CD4-positive, alpha-beta T cell treated with Interleukin-12 subunit alpha and Interleukin-12 subunit beta, for 1 hour (primary cell): ENCODE data around the gene TMEM259.

Experiments
- DNase-seq: peaks from one replicate; pipeline ENCODE4 v3.0.0-alpha.2; 2020

Gene TMEM259

GRCh38 chr19:1000591-1001537, 20.1 kb downstream of the TMEM259 start:
- no peak for DNase-seq

DNA sequence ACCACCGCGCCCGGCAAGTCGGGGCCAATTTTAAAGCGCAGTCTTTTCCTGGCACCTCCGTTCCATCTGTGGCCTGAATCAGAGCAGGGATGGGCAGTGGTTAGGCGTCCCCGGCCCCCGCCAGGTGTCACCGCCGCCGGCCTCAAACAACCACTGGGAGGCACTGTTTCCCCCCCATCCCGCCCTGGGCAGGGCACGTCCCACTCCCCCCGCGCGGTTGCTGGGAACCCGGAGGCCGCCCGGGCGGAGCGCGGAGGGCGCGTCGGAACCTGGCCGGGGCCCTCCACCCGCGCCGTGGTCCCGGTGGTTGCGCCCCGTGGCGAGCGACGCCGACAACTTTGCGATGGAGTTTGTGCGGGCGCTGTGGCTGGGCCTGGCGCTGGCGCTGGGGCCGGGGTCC, 20.8 kb downstream of the TMEM259 start, which contains the start of gene GRIN3B:
GRIN3B (plus strand) TSS at position 325 of the 400 bp plus-strand sequence; CDS start at position 344, 19 bp downstream.
- peak; percentile 71 for DNase-seq

- DNase-seq, result no peak
Observed at GRCh38 chr19:999379-999719, 21.6 kb downstream of the TMEM259 start.

DNA sequence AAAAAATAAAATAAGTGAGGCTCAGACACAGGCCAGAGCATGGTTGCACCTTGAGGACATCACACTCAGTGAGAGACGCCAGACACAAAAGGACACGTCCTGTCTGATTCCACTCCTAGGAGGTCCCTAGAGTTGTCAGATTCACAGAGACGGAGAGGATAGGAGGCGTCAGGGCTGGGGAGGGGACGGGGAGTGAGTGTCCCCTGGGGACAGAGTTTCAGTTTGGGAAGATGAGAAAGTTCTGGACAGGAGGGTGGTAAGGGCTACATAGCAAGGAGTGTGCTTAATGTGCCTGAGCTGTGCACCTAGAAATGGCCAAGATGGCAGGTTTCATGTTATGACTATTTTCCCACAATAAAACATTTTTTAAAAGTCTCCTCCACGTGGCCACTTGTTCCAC, 22.9 kb downstream of the TMEM259 start:
- DNase-seq, result no peak

DNA sequence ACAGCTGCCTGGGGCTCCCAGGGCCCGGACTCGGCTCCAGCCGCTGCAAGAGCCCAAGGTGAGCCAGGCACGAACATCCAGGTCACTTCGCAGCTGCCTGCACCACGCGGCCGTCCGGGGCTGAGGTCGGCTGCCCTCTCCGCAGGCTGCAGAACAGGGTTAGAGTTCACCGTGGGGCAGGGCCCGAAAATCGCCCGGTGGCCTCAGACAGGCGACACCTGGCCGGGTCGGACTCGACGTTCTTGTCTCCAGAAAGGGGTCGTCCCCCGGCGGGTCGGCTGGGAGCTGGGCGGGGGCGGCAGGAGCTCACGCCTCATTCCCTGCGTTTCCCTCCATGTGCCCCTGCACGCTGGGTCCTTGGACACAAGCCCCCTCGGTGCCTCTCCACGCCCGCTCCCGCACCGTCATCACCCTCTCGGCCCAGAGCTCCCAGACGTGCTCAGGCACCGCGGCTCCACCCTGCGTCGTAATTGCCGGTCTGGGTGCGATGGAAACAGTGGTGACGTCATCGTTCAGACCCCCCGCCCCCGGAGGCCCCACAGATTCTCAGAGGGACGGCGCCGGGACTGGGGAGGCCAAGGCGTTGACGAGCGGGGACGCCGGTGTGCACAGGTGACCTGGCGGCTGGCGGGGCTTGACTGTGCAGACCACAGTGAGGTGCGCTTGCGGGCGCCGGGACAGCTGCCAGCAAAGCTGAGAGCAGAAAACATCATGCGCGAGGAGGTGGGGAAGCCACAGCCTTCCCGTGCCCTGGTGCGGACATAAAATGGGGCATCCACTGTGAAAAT, 24.7 kb downstream of the TMEM259 start:
- peak; percentile 85 for DNase-seq

- no peak for DNase-seq
Observed at GRCh38 chr19:995051-995827, 25.7 kb downstream of the TMEM259 start.

GRCh38 chr19:994516-994915, 26.4 kb downstream of the TMEM259 start:
- DNase-seq, result no peak

- DNase-seq, result no peak
Observed at GRCh38 chr19:993831-994393, 27.0 kb downstream of the TMEM259 start.

GRCh38 chr19:993361-993830, 27.5 kb downstream of the TMEM259 start:
- DNase-seq, result no peak

DNA sequence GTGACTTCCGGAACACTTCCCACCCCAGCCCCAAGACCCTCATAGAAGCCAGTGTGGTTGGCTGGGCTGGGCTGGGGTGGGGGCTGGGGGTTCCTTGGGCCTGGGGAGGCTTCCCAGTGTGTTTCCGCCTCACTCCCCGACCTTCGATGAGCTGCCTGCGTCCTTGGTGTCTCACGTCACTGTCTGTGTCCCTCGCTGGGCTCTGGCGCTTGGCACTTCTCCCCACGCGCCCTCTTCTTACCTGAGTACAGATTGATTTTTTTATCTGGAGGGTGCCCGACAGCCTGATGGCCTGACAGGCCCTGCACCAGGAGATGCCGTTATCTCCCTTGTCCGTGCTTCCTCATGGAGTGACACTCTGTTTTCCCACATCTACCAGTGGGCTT, 28.3 kb downstream of the TMEM259 start:
- DNase-seq, result no peak

DNA sequence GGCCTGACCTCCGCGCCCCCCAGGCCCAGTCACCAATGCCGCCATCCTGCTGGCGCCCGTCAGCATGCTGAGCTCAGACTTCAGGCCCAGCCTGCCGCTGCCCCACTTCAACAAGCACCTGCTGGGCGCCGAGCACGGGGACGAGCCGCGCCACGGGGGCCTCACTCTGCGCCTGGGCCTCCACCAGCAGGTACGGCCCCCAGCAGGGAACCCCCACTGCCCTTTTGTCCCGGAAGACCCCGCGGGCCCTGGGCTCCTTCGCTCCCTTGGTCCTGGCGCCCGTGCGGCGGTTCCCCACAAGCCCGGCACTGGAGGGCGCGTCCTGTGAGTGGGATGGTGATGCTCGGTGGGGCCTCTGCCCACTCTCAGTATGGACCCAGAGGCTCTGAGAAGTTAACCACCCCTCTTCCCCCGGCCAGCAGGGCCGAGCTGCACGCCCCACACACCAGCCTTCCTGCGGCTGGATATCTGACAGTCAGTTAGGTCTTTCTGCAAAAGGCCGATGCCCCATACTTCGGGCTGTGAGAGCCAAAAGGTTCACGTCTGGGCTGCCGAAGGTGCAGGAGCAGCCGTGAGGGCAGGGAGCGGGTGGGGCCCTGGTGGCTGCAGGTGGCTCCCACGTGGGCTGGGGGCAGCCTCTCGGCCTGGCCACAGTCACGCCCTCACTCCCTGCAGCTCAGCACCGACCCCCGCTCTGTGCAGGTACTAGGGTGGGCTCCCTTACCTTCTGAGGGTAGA, 28.8 kb downstream of the TMEM259 start:
- no peak for DNase-seq

DNA sequence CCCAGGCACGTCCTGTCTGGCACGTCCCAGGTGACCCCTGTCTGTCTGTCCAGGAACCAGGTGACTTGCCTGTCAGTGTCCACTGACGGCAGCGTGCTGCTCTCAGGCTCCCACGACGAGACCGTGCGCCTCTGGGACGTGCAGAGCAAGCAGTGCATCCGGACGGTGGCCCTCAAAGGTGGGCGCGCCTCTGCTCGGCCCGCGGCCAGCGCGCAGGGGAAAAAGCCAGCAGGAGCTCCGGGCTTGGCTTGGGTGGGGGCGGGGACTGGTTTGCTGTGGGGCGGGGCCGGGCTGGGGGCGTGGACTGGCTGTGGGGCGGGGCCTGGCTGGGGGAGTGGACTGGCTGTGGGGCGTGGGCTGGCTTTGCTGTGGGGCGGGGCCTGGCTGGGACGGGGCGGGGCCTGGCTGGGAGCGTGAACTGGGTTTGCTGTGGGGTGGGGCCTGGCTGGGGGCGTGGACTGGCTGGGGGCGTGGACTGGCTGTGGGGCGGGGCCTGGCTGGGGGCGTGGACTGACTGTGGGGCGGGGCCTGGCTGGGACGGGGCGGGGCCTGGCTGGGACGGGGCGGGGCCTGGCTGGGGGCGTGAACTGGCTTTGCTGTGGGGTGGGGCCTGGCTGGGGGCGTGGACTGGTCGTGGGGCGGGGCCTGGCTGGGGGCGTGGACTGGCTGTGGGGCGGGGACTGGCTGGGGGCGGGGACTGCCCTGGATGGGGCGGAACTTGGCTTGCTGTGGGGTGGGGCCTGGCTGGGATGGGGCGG, 29.6 kb downstream of the TMEM259 start:
- peak; percentile 56 for DNase-seq

DNA sequence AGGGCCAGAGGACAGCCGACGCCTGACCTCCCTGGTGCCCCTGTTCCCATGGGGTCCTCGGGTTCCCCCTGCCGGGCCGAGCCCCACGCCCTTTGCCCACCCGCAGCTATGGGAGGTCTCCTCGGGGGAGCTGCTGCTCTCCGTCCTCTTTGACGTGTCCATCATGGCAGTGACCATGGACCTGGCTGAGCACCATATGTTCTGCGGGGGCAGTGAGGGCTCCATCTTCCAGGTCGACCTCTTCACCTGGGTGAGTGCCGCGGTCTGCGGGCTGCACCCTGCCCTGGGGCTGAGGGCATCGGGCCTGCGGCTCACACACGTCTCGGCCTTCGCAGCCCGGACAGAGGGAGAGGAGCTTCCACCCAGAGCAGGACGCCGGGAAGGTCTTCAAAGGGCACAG, 30.2 kb downstream of the TMEM259 start:
- no peak for DNase-seq

- no peak for DNase-seq
Observed at GRCh38 chr19:990119-990571, 30.8 kb downstream of the TMEM259 start.

- no peak for DNase-seq
Observed at GRCh38 chr19:989381-990081, 31.4 kb downstream of the TMEM259 start.

- DNase-seq, result no peak
Observed at GRCh38 chr19:988510-988909, 32.4 kb downstream of the TMEM259 start.

DNA sequence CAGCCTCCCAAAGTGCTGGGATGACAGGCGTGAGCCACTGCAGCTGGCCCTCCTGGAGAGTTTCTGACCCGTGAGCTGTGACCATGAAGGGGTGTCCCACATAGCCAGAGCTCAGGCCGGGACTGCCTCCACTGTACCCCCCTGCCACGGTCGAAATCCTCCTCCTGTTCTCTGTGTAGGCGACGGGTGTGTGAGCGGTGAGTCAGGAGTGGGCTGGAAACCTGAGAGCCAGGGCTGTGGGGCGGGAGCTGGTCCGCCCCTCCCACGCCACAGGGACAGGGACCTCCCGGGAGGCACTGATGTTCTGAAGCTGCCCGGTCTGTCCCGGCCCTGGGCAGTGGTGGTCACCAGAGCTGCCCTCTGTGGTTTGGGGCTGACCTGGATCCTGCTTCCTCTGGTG, 32.8 kb downstream of the TMEM259 start:
- no peak for DNase-seq

GRCh38 chr19:986083-986482, 34.8 kb downstream of the TMEM259 start:
- no peak for DNase-seq

DNA sequence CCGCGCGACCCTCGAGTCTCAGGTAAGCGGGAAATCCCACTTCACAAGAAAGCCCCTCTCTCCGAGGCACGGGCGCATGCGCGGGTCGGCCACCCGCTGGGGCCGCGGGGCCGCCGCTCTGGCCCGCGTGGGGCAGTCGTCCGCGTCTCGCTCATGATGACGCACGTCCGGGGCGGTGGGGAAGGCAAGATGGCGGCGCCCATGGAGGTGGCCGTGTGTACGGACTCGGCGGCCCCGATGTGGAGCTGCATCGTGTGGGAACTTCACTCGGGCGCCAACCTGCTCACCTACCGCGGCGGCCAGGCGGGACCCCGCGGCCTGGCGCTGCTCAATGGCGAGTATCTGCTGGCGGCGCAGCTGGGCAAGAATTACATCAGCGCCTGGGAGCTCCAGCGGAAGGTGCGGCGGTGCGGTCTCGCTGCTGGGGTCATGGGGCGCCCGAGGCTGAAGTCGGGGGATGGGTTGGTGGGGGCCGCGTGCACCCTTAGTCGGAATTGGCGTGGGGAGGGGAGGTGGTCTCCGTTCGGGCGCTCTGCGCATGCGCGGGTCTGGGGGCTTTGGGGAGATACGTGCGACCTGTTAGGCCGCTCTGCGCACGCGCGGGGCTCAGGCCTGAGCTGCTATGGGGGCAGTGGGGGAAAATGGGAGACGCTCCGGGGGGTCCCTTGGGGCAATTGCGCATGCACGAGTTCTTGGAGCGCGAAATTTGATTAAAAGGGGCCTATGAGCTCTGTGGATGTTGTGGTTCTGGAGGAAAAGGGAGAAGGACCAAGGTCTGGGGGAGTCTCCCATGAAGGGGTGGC, 36.6 kb downstream of the TMEM259 start, which contains the start of gene WDR18:
WDR18 (plus strand) TSS at position 181 of the 803 bp plus-strand sequence; CDS start at position 190, 9 bp downstream.
- DNase-seq, result peak; percentile 91
